ENCODE measurements around the gene MINDY3. TPM values are rescaled to one million over a fixed set of nuclear protein-coding genes. Genes with fewer than 3 reads are reported as not detected.

The MINDY3 gene
- total RNA-seq, 1 donor from 2014 or later: 23.9 TPM

DNA sequence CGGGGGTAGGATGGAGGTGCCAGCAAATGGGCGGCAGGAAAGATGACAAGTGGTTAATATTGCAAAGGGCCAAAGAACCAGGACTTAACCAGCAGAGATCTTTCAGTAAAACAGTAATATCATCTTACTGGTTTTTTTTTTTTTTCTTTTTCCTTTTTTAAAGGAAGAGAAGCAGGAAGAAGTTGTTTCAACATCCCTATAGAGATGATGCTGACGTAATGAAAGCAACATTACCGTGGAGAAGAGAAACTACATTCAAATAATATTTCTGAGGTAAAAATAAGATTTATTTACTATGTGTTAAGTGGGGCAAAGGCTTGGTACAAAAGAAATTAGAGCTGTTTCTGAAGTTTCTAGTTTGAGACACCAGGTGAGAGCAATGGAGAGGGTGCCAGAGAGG is 11.0 kb downstream of the MINDY3 start:
- Mint-ChIP-seq H3K4me1 (ENCODE audit: low read depth) (peaks cover 8% of the 10 kb centered on the region), H3K27ac (ENCODE audit: unreplicated experiment) (no peak overlapping the region), H3K27me3 (ENCODE audit: low read depth) (no peaks in the 10 kb centered on the region), H3K9me3 (ENCODE audit: low read depth) (peaks cover 17% of the 10 kb centered on the region), H3K36me3 (ENCODE audit: low read depth) (peaks cover 3% of the 10 kb centered on the region), H3K4me3 (ENCODE audit: unreplicated experiment) (no peak overlapping the region)
- TF ChIP-seq, protein P1, sequence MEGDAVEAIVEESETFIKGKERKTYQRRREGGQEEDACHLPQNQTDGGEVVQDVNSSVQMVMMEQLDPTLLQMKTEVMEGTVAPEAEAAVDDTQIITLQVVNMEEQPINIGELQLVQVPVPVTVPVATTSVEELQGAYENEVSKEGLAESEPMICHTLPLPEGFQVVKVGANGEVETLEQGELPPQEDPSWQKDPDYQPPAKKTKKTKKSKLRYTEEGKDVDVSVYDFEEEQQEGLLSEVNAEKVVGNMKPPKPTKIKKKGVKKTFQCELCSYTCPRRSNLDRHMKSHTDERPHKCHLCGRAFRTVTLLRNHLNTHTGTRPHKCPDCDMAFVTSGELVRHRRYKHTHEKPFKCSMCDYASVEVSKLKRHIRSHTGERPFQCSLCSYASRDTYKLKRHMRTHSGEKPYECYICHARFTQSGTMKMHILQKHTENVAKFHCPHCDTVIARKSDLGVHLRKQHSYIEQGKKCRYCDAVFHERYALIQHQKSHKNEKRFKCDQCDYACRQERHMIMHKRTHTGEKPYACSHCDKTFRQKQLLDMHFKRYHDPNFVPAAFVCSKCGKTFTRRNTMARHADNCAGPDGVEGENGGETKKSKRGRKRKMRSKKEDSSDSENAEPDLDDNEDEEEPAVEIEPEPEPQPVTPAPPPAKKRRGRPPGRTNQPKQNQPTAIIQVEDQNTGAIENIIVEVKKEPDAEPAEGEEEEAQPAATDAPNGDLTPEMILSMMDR (IDR thresholded peaks at IDR 0.05): no peak
- no peak for DNase-seq (ENCODE audit: low spot score)

DNA sequence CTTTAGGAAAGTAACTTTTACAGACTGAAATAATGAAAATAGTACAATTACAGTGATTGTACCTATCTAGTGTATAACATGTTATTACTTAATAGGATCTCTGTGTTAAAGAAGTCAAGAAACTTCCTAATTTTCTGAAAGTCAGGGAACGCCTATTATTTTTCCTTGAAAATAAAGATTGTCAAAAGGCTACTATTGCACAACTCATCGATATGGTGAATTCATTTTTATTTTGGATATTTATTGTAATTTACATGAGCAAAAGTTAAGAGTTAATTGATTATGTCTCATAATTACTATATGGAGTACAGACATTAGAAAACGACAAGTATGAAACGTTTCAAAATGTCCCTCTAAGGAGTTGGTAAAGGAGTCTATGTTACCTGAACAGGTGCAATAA is 12.8 kb downstream of the MINDY3 start:
- Mint-ChIP-seq H3K27ac (ENCODE audit: unreplicated experiment) (no peak overlapping the region), H3K4me1 (ENCODE audit: low read depth) (peaks cover 24% of the 10 kb centered on the region), H3K4me3 (ENCODE audit: unreplicated experiment) (no peak overlapping the region), H3K9me3 (ENCODE audit: low read depth) (peaks cover 17% of the 10 kb centered on the region), H3K27me3 (ENCODE audit: low read depth) (no peaks in the 10 kb centered on the region), H3K36me3 (ENCODE audit: low read depth) (peaks cover 3% of the 10 kb centered on the region)
- TF ChIP-seq, protein P1 (IDR thresholded peaks at IDR 0.05): no peak
- DNase-seq (ENCODE audit: low spot score): no peak

DNA sequence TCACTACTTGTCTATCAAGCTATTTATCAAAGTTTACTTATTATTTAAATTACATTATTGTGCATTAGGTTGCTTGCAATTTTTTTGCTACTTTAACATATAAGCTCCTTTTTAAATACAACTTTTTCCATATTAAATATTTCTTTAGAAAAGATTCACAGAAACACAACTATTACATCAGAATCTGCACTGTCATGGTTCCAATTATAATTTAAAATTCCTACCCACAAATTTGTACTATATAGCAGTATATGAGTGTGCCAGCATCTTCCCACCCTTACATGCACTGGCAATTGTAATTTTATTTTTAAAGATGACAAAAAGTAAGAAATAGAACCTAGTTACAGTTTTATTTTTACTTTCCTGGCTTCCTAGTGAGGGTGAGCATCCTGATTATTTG is 15.8 kb downstream of the MINDY3 start:
- TF ChIP-seq, protein P1 (IDR thresholded peaks at IDR 0.05): no peak
- Mint-ChIP-seq H3K4me3 (ENCODE audit: unreplicated experiment) (no peak overlapping the region), H3K27ac (ENCODE audit: unreplicated experiment) (peak overlapping the region; percentile 27), H3K9me3 (ENCODE audit: low read depth) (no peaks in the 10 kb centered on the region), H3K36me3 (ENCODE audit: low read depth) (no peaks in the 10 kb centered on the region), H3K4me1 (ENCODE audit: low read depth) (peaks cover 32% of the 10 kb centered on the region), H3K27me3 (ENCODE audit: low read depth) (no peaks in the 10 kb centered on the region)
- no peak for DNase-seq (ENCODE audit: low spot score)

DNA sequence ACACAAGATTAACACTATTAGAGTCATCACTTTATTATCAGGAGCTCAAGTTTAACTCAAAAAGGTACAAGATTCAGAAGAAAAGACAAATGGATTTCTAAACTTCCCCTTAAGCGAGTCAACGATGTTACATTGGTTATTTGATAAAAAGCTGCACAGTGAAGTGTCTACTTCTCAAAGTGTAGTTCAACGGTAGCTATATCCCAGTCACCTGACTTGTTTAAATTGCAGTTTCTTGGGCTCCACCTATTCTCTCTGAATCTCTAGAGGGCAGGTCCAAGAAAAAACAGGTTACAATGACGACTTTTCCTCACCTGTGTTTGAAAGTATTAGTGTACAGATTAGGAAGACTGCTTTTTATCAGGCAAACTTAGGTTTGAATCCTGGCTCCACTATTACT is 16.6 kb downstream of the MINDY3 start:
- H3K27me3 Mint-ChIP-seq (ENCODE audit: low read depth): no peaks in the 10 kb centered on the region
- DNase-seq (ENCODE audit: low spot score): no peak
- TF ChIP-seq, protein P1 (IDR thresholded peaks at IDR 0.05): no peak
- no peaks in the 10 kb centered on the region for H3K36me3 Mint-ChIP-seq (ENCODE audit: low read depth)
- H3K9me3 Mint-ChIP-seq (ENCODE audit: low read depth): no peaks in the 10 kb centered on the region
- H3K4me1 Mint-ChIP-seq (ENCODE audit: low read depth): peaks cover 26% of the 10 kb centered on the region
- H3K27ac Mint-ChIP-seq (ENCODE audit: unreplicated experiment): peak overlapping the region; percentile 18
- H3K4me3 Mint-ChIP-seq (ENCODE audit: unreplicated experiment): no peak overlapping the region

DNA sequence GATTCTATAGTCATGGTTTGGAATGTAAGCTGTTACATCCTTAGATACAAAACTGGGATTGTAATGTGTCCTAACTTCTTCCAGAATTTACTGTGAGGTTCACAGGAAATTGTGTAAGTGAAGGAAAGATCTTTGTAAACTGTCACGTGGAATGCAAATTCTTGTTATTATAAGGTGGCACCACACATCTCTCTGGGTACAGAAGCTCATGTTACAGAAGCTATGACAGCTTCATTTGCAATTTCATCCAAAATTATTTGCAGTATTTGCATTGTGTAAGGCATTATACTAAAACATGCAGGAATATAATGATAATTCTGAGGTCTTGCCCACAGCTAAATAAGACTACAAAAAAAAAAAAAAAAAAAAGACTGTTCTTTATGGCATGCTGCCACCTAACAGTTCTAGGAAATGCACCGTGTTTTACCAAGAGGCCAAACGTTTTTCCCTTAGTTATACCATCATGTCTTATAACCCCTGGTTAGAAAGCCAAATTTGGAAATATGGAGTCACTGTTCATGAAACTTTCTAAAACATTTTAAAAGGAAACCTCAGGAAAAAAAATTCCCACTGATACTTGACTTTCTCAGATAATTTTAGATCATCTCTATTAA is 17.6 kb downstream of the MINDY3 start:
- Mint-ChIP-seq H3K4me3 (ENCODE audit: unreplicated experiment) (no peak overlapping the region), H3K27ac (ENCODE audit: unreplicated experiment) (peak overlapping the region; percentile 18)
- DNase-seq (ENCODE audit: low spot score): no peak

More for the DNA sequence above, 17.6 kb downstream of the MINDY3 start:
- Mint-ChIP-seq H3K4me1 (ENCODE audit: low read depth) (peaks cover 26% of the 10 kb centered on the region), H3K27me3 (ENCODE audit: low read depth) (no peaks in the 10 kb centered on the region), H3K36me3 (ENCODE audit: low read depth) (no peaks in the 10 kb centered on the region), H3K9me3 (ENCODE audit: low read depth) (no peaks in the 10 kb centered on the region)
- TF ChIP-seq, protein P1 (IDR thresholded peaks at IDR 0.05): no peak

All from chondrocyte (in vitro differentiated cells).